ENCODE data around the gene PKNOX1.
"Not testable (repeated sequence)": the region's sequence is repeated elsewhere in the genome, so short reads cannot be mapped to it uniquely, and the experiment has no call there.

Gene PKNOX1

GRCh38 chr21:42983869-42984268 is 9.5 kb downstream of the PKNOX1 start:
- DNase-seq (ENCODE audit: low read depth), result no peak

DNA sequence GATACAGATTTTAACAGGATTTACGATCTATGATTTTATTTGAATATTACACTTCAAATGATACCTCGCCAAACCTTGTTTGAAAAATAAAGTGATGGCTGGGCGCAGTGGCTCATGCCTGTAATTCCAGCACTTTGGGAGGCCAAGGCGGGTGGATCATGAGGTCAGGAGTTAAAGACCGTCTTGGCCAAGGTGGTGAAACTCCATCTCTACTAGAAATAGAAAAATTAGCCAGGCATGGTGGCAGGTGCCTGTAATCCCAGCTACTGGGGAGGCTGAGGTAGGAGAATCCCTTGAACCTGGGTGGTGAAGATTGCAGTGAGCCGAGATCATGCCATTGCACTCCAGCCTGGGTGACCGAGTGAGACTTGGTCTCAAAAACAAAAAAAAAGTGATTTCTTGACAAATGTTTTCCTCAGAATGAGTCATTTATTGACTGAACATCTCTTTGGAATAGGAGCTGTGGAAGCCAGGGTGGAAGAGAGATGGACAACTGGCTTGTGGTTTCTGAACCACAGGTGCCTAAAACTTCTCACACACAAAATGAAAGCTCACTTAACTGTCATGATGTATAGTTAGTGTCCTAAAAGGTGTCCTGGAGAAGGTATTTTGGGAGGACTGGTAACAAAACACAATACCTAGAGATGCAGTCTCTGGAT is 11.9 kb downstream of the PKNOX1 start:
- no peak for DNase-seq (ENCODE audit: low read depth)

DNA sequence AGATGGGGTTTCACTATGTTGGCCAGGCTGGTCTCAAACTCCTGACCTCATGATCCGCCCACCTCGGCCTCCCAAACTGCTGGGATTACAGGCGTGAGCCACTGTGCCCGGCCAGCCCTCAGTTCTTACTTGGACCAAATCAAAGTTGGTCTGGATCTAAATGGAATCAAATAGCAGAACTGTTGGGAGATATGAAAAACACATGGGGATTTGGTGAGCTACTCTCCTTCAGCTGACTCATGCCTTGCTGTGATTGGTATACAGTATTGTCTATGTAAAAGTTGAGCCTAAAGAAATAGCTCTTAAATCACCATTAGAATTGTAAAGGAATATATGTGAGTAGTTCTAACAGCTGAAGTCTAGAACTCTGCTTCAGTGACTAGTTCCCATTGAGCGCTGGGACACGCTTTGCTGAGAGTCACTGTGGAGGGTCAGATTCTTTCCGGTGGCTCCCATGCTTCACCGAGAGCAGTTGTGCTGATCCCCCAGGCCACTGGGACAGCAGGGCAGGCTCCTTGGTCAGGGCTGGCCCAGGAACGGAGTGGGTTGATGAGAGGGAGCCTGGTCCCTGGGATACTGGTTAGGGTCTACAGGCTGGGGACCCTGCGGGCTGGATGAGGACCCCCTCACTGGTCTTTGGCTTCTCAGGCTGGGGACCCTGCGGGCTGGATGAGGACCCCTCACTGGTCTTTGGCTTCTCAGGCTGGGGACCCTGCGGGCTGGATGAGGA is 14.0 kb downstream of the PKNOX1 start:
- no peak for DNase-seq (ENCODE audit: low read depth)

DNA sequence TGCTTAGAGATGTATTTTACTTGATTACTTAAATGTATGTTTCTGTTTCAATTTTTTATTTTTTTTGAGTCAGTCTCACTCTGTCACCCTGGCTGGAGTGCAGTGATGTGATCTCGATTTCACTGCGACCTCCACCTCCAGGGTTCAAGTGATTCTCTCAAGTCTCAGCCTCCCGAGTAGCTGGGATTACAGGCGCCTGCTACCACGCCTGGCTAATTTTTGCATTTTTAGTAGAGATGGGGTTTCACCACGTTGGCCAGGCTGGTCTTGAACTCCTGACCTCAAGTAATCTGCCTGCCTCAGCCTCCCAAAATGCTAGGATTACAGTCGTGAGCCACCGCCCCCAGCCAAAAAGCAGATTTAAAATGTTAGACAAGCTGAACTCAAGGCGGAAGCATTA is 15.0 kb downstream of the PKNOX1 start:
- DNase-seq (ENCODE audit: low read depth), result not testable (repeated sequence)

- no peak for DNase-seq (ENCODE audit: low read depth)
These were observed 15.7 kb downstream of the PKNOX1 start for GRCh38 chr21:42989816-42990650.

- DNase-seq (ENCODE audit: low read depth), result no peak
These were observed 17.8 kb downstream of the PKNOX1 start for GRCh38 chr21:42991992-42992740.

- no peak for DNase-seq (ENCODE audit: low read depth)
These were observed 18.8 kb downstream of the PKNOX1 start for GRCh38 chr21:42993051-42993712.

DNA sequence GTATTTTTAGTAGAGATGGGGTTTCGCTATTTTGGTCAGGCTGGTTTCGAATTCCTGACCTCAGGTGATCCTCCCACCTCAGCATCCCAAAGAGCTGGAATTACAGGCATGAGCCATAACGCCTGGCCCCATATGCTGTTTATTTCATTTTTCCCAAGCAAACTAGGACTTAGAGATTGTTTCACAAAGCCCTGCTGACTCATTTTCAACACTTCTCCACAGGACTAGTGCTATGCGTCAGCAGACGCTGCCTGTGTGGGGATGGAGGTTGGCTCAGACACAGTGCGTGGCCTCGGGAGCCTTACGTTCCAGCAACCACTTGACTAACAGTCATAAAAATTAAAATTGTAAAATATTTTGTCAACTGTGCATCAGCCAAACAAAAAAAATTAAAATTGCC is 22.7 kb downstream of the PKNOX1 start:
- DNase-seq (ENCODE audit: low read depth), result no peak

GRCh38 chr21:42997983-42998382 is 23.6 kb downstream of the PKNOX1 start:
- not testable (repeated sequence) for DNase-seq (ENCODE audit: low read depth)

- DNase-seq (ENCODE audit: low read depth), result not testable (repeated sequence)
These were observed 24.8 kb downstream of the PKNOX1 start for GRCh38 chr21:42999152-42999551.

- not testable (repeated sequence) for DNase-seq (ENCODE audit: low read depth)
These were observed 25.7 kb downstream of the PKNOX1 start for GRCh38 chr21:43000041-43000440.

GRCh38 chr21:43001316-43001715 is 27.0 kb downstream of the PKNOX1 start:
- DNase-seq (ENCODE audit: low read depth), result no peak

GRCh38 chr21:43004926-43005325 is 30.6 kb downstream of the PKNOX1 start:
- no peak for DNase-seq (ENCODE audit: low read depth)

GRCh38 chr21:43005635-43006034 is 31.3 kb downstream of the PKNOX1 start:
- DNase-seq (ENCODE audit: low read depth), result no peak

DNA sequence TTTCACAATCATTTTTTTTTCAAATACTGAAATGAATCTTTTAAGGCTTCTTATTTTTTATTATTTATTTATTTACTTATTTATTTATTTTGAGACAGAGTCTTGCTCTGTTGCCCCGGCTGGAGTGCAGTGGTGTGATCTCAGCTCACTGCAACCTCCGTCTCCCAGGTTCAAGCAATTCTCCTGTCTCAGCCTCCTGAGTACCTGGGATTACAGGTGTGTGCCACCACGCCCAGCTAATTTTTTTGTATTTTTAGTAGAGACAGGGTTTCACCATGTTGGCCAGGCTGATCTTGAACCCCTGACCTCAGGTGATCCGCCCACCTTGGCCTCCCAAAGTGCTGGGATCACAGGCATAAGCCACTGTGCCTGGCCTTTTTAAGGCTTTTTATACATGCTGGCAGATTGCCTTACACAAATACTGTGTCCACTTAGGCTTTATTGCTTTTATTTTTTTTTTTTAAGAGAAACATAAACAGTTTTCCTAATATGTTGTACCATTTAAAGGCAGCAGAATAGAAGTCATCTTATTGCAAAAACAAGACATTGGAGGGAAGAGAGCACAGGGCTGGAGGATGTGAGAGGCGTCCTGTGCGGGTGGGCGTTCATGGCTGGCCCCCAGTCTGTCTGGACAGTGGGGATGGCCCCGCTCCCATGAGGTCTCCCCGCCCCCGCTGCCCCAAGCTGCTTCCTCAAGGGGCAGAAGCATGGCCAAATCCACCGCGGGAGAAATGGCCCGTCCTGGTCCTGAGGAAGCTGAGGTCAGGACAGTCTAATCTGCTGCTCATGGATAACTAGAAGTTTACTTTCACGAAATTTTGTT is 31.9 kb downstream of the PKNOX1 start:
- not testable (repeated sequence) for DNase-seq (ENCODE audit: low read depth)

DNA sequence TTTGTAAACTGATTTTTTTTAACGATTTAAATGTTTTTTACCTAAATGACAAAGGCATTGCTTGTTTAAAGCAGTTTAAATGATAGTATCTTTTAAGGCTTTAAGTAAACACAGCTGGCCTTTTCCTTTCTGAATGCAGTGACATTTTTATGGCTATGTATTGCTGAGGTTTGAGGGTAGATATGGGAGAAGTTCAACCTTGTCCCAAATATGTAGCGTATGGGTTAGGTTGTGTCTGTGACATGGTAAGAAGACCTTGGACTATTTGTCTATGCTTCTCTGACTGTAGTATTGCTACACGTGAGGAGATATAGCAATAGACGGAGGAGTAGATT is 32.5 kb downstream of the PKNOX1 start:
- no peak for DNase-seq (ENCODE audit: low read depth)

DNA sequence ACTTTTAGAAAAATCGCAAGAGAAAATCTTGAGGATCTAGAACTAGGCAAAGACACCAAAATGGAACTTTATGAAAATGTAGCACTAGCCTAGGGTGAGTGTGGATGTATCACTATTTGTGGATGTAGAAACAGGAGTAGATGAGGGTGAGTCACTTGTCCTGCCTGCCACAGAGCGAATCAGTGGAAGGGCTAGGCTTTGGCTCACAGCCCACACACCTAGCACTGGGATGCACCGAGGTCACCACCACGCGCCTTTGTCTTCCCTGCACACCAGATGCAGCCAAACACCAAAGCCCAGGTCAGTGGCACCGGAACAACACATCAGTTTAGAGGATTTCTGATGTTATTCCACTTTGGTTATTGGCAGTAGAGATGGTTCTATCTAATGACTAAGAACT is 38.2 kb downstream of the PKNOX1 start:
- no peak for DNase-seq (ENCODE audit: low read depth)

DNA sequence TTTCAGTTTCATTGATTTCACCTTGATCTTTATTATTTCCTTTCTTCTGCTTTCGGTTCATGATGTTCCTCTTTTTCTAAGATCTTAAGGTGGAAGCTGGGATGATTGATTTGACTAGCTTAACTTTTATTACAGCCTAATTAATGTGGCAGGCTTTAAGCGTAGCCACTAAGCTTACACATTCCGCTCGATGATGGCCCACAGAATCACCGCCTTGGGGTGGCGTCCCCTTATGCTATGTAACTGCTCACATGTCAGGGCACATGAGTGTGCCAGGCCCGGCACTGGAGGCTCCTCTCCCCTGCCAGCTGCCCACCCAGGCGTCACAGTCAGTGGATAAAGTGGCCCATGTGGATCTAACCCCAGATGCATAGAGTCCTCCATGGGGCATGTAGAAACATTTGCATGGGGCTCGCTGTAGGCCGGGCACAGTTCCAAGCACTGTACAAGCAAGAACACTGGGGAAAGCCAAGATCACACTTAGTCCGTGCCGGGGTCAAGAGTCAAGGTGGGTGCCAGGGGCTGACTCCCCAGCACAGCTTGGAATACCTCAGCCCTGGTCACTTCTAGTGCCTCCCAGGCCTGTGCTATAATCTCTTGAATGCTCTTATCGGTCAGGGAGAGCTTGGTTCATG is 41.7 kb downstream of the PKNOX1 start:
- DNase-seq (ENCODE audit: low read depth), result no peak

- no peak for DNase-seq (ENCODE audit: low read depth)
These were observed 42.4 kb downstream of the PKNOX1 start for GRCh38 chr21:43016728-43017127.

- DNase-seq (ENCODE audit: low read depth), result no peak
These were observed 44.2 kb downstream of the PKNOX1 start for GRCh38 chr21:43018519-43018918.
